Measurements from ENCODE around the gene DNM3.

DNM3 gene

GRCh38 chr1:171834821-171835220, 6.5 kb upstream of the DNM3 start:
- no peak for TF ChIP-seq CTCF (IDR thresholded peaks at IDR 0.05; ENCODE audit: insufficient read depth, low read depth, low read length, missing control alignments)
- H3K4me3 ChIP-seq (ENCODE audit: low read length): no peak overlapping the region
- DNase-seq (ENCODE audit: low read depth): no peak

- DNase-seq (ENCODE audit: low read depth): no peak
- H3K4me3 ChIP-seq (ENCODE audit: low read length): no peak overlapping the region
- no peak for TF ChIP-seq CTCF (IDR thresholded peaks at IDR 0.05; ENCODE audit: insufficient read depth, low read depth, low read length, missing control alignments)
Measured at GRCh38 chr1:171835891-171836290, 5.4 kb upstream of the DNM3 start.

GRCh38 chr1:171841931-171842761, 848 bp downstream of the DNM3 start:
- peak overlapping the region; percentile 78 for H3K4me3 ChIP-seq (ENCODE audit: low read length)
- TF ChIP-seq CTCF (IDR thresholded peaks at IDR 0.05; ENCODE audit: insufficient read depth, low read depth, low read length, missing control alignments): no peak
- DNase-seq (ENCODE audit: low read depth): peak; percentile 21

- TF ChIP-seq CTCF (IDR thresholded peaks at IDR 0.05; ENCODE audit: insufficient read depth, low read depth, low read length, missing control alignments): no peak
- H3K4me3 ChIP-seq (ENCODE audit: low read length): no peak overlapping the region
- DNase-seq (ENCODE audit: low read depth): peak; percentile 19
Measured at GRCh38 chr1:171844381-171844780, 3.1 kb downstream of the DNM3 start.

- TF ChIP-seq CTCF (IDR thresholded peaks at IDR 0.05; ENCODE audit: insufficient read depth, low read depth, low read length, missing control alignments): no peak
- no peak overlapping the region for H3K4me3 ChIP-seq (ENCODE audit: low read length)
- DNase-seq (ENCODE audit: low read depth): no peak
Measured at GRCh38 chr1:171845998-171846397, 4.7 kb downstream of the DNM3 start.

- no peak for TF ChIP-seq CTCF (IDR thresholded peaks at IDR 0.05; ENCODE audit: insufficient read depth, low read depth, low read length, missing control alignments)
- H3K4me3 ChIP-seq (ENCODE audit: low read length): no peak overlapping the region
Measured at GRCh38 chr1:171849245-171849898, 8.1 kb downstream of the DNM3 start.

More at GRCh38 chr1:171849245-171849898, 8.1 kb downstream of the DNM3 start:
- DNase-seq (ENCODE audit: low read depth): no peak

All from epithelial cell of esophagus (primary cell).